Stimulated activated memory B cell treated with anti-CD40 and anti-IgM and Interleukin-4, amounts not matched to agents 10 μg/mL and 1 μg/mL and 100 μg/mL, for 72 hours (primary cell): Measurements from ENCODE around the gene SELENOV.

Source experiments
- ATAC-seq: fragments of 150-1000 bp; cut with Tn5 transposase; 2 replicates; pipeline ENCODE4 v1.10.0; 2021
- H3K27ac Mint-ChIP-seq: one replicate; pipeline ENCODE4 v1.8.0; 2022; ENCODE audit warnings: mild to moderate bottlenecking, mixed read lengths
- H3K27me3 Mint-ChIP-seq: one replicate; pipeline ENCODE4 v1.8.0; 2022; ENCODE audit warnings: mixed read lengths
- H3K36me3 Mint-ChIP-seq: one replicate; pipeline ENCODE4 v1.8.0; 2022; ENCODE audit warnings: mixed read lengths
- H3K4me1 Mint-ChIP-seq: one replicate; pipeline ENCODE4 v1.8.0; 2022; ENCODE audit warnings: mixed read lengths
- H3K4me3 Mint-ChIP-seq: one replicate; pipeline ENCODE4 v1.8.0; 2022; ENCODE audit warnings: mild to moderate bottlenecking, moderate library complexity, mixed read lengths
- H3K9me3 Mint-ChIP-seq: one replicate; pipeline ENCODE4 v1.8.0; 2022; ENCODE audit warnings: mixed read lengths

Gene SELENOV

GRCh38 chr19:39554701-39555311, 39.9 kb downstream of the SELENOV start:
- Mint-ChIP-seq H3K36me3 (no peaks in the 10 kb centered on the region), H3K4me1 (peaks cover 51% of the 10 kb centered on the region), H3K9me3 (no peaks in the 10 kb centered on the region), H3K4me3 (no peak overlapping the region), H3K27ac (peak overlapping the region; percentile 52), H3K27me3 (no peaks in the 10 kb centered on the region)
- no peak for ATAC-seq

GRCh38 chr19:39555883-39556282, 40.9 kb downstream of the SELENOV start:
- H3K27me3 Mint-ChIP-seq: no peaks in the 10 kb centered on the region
- ATAC-seq: no peak
- H3K9me3 Mint-ChIP-seq: no peaks in the 10 kb centered on the region
- peak overlapping the region; percentile 52 for H3K27ac Mint-ChIP-seq
- no peak overlapping the region for H3K4me3 Mint-ChIP-seq
- H3K36me3 Mint-ChIP-seq: no peaks in the 10 kb centered on the region
- peaks cover 51% of the 10 kb centered on the region for H3K4me1 Mint-ChIP-seq

GRCh38 chr19:39557811-39558623, 43.1 kb downstream of the SELENOV start:
- Mint-ChIP-seq H3K9me3 (no peaks in the 10 kb centered on the region), H3K27me3 (no peaks in the 10 kb centered on the region), H3K27ac (peak overlapping the region; percentile 86), H3K4me1 (peaks cover 35% of the 10 kb centered on the region), H3K4me3 (peak overlapping the region; percentile 57), H3K36me3 (no peaks in the 10 kb centered on the region)
- peak; percentile 64 for ATAC-seq

GRCh38 chr19:39558624-39559117, 43.7 kb downstream of the SELENOV start:
- no peaks in the 10 kb centered on the region for H3K27me3 Mint-ChIP-seq
- ATAC-seq: peak; percentile 61
- H3K4me3 Mint-ChIP-seq: peak overlapping the region; percentile 57
- peaks cover 28% of the 10 kb centered on the region for H3K4me1 Mint-ChIP-seq
- peak overlapping the region; percentile 86 for H3K27ac Mint-ChIP-seq
- no peaks in the 10 kb centered on the region for H3K36me3 Mint-ChIP-seq
- no peaks in the 10 kb centered on the region for H3K9me3 Mint-ChIP-seq

GRCh38 chr19:39563408-39563807, 48.5 kb downstream of the SELENOV start:
- no peak for ATAC-seq
- Mint-ChIP-seq H3K27ac (no peak overlapping the region), H3K36me3 (no peaks in the 10 kb centered on the region), H3K27me3 (no peaks in the 10 kb centered on the region), H3K4me1 (peaks cover 9% of the 10 kb centered on the region), H3K9me3 (no peaks in the 10 kb centered on the region), H3K4me3 (no peak overlapping the region)

GRCh38 chr19:39566064-39566463, 51.1 kb downstream of the SELENOV start:
- no peak overlapping the region for H3K27ac Mint-ChIP-seq
- H3K27me3 Mint-ChIP-seq: no peaks in the 10 kb centered on the region
- no peak for ATAC-seq
- H3K4me1 Mint-ChIP-seq: no peaks in the 10 kb centered on the region
- no peak overlapping the region for H3K4me3 Mint-ChIP-seq
- no peaks in the 10 kb centered on the region for H3K36me3 Mint-ChIP-seq
- no peaks in the 10 kb centered on the region for H3K9me3 Mint-ChIP-seq

GRCh38 chr19:39568604-39569003, 53.7 kb downstream of the SELENOV start:
- no peak for ATAC-seq
- H3K36me3 Mint-ChIP-seq: no peaks in the 10 kb centered on the region
- H3K27ac Mint-ChIP-seq: no peak overlapping the region
- peaks cover 3% of the 10 kb centered on the region for H3K9me3 Mint-ChIP-seq
- H3K4me3 Mint-ChIP-seq: no peak overlapping the region
- H3K27me3 Mint-ChIP-seq: peaks cover 16% of the 10 kb centered on the region
- no peaks in the 10 kb centered on the region for H3K4me1 Mint-ChIP-seq
